Measurements from ENCODE around the gene EIF2AK3.

DNA sequence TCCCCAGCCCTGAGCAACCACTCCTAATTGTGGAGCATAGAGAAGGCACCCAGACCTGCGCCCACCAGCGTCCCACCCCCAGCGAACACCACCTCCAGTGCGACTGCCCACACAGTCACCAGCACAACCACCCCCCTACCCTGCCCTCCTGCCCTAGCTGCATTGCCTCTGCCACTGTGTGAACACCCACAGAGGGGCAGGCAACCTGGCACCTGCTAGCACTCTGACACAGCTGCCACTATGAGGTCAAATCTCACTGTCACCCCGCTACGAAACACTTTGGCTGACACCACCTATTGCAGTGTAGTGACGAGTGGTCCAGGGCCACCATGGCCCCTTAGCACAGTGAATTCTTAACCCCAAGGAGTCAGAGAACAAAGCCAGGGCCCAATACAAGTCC lies 14.1 kb upstream of the EIF2AK3 start:
- TF ChIP-seq, protein P1, sequence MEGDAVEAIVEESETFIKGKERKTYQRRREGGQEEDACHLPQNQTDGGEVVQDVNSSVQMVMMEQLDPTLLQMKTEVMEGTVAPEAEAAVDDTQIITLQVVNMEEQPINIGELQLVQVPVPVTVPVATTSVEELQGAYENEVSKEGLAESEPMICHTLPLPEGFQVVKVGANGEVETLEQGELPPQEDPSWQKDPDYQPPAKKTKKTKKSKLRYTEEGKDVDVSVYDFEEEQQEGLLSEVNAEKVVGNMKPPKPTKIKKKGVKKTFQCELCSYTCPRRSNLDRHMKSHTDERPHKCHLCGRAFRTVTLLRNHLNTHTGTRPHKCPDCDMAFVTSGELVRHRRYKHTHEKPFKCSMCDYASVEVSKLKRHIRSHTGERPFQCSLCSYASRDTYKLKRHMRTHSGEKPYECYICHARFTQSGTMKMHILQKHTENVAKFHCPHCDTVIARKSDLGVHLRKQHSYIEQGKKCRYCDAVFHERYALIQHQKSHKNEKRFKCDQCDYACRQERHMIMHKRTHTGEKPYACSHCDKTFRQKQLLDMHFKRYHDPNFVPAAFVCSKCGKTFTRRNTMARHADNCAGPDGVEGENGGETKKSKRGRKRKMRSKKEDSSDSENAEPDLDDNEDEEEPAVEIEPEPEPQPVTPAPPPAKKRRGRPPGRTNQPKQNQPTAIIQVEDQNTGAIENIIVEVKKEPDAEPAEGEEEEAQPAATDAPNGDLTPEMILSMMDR (conservative IDR thresholded peaks at IDR 0.05; ENCODE audit: low read length) = no peak
- TF ChIP-seq EZH2phosphoT487 (IDR thresholded peaks at IDR 0.05; ENCODE audit: borderline replicate concordance) = no peak

Data from Loucy (cell line).